GM18873 (cell line): ENCODE results near the gene TMEM225B.
"Not testable (repeated sequence)": the region's sequence is repeated elsewhere in the genome, so short reads cannot be mapped to it uniquely, and the experiment has no call there.

Experiments used
- ATAC-seq: cut with Tn5 transposase; IDR thresholded peaks from one replicate; pipeline ENCODE4 v1.9.1; 2021; ENCODE audit warnings: mild to moderate bottlenecking, moderate library complexity, moderate number of reproducible peaks; ENCODE audit not compliant: unreplicated experiment, low FRiP score

TMEM225B gene, protein sequence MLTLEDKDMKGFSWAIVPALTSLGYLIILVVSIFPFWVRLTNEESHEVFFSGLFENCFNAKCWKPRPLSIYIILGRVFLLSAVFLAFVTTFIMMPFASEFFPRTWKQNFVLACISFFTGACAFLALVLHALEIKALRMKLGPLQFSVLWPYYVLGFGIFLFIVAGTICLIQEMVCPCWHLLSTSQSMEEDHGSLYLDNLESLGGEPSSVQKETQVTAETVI

DNA sequence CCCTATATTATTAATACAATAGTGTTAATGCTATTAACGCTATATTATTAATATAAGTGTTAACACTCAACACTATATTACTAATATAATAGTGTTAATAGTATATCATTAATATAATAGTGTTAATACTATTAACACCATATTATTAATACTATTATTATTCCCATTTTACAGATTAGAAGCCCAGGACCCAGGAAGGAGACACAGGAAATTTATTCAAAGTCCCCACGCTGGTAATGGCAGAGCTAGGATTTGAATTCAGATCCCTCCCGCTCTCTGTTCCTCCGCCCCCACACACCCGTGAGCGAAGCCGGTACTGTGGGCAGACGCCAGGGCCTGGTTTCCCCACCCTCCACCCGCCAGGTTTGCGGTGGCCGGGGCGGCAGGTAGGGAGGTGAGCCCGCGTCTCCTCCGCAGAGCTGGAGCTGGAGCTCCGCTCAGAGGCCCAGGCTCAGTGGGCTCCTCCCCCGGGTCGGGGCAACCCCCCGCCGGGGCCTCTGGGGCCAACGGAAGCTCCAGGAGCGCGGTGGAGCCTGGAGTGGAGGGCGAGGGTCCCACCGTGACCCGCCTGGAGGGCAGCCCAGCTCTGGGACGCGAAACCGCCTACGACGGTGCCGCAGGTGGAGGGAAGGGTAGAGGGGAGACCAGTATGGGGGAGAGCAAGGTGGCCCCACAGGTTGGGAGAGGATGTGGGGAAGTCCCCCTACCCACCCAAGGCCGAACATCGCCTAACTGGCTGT is at the start of gene TMEM225B:
TSS of gene TMEM225B (plus strand) at position 506 of the 740 bp plus-strand sequence. CDS start 6,122 bp downstream, outside the sequence.
- no peak for ATAC-seq

DNA sequence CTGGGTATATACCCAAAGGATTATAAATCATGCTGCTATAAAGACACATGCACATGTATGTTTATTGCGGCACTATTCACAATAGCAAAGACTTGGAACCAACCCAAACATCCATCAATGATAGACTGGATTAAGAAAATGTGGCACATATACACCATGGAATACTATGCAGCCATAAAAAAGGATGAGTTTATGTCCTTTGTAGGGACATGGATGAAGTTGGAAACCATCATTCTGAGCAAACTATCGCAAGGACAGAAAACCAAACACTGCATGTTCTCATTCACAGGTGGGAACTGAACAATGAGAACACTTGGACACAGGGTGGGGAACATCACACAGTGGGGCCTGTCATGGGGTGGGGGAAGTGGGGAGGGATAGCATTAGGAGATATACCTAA is 48.5 kb upstream of the TMEM225B start:
- ATAC-seq, result not testable (repeated sequence)

DNA sequence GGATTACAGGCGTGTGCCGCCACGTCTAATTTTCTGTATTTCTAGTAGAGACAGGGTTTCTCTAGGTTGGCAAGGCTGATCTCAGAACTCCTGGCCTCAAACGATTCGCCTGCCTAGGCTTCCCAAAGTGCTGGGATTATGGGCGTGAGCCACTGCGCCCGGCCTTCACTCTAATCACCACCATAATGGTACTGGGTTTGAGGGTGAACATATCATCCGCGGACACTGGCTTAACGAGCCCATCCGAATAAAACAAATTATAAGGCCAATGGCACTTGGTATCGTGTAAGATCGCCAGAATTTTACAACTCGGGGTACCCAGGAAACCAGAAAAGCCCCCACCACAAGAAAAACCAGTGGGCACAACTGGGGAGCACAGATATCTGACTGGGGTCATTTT is 46.7 kb upstream of the TMEM225B start:
- no peak for ATAC-seq

DNA sequence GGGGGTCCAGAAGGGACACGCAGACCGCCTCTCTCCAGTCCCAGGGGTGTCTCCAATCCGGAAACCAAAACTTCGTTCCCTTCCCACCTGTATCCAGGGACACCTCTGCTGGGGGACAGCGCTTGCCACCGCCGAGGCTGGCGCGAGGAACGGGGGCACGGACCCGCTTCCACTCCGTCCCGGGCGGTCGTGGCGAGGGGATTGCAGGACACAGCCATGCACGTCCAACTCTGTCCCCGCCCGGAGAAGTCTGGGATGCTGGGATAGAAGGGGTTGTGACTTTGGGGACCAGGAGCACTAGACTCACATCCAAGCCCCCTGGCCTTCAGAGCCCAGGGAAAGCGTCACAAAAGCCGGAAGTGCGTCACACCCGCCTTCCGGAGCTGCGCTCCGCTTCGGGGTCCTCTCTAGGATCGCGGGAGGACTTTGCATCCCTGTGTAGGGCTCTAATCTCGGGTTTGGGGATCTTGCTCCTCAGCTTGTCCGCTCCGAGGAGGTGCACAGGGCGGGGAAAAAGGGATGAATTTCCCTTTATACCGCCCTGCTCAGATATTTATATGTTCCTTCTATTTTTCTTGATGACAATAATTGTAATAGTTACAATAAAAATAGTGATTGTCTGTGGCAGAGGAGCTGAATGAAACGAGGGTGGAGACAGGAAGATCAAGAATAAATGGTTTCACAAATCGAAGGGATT is 46.2 kb upstream of the TMEM225B start, which contains the start of gene FAM200A:
TSS of gene FAM200A (minus strand) at position 348 of the 697 bp plus-strand sequence. CDS start 3,707 bp downstream, outside the sequence.
- ATAC-seq, result peak; percentile 69

DNA sequence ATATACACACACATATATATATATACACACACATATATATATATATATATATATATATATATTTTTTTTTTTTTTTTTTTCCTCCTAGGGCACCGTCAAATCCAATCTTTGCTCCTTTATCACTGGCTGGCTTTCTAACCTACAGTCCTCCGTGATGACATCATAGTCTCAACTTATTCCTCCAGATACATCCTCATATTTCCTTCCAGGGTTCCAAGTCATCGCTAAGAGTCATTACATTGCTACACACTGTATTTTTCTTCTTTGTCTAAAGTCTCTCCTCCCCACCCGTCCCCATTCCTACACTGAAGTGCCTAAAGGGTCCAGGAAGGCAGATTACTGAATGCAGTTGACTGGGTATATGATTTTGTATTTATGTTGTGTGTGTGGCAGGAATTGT is 45.0 kb upstream of the TMEM225B start:
- ATAC-seq, result no peak

DNA sequence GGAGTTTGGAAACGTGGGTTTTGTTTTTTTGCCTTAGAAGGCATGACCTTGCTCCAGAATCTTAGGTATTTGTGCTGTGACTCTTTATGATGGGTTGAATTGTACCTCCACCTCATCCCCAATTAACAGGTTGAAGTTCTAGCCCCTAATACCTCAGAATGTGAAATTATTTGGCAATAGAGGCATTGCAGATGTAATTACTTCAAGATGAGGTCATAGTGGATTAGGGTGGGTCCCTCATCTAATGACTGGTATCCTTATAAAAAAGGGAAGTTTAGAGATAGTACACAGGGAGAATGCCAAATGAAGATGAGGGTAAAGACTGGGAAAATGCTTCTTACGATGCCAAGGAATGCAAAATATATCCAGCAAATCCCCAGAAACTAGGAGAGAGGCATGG is 43.1 kb upstream of the TMEM225B start:
- no peak for ATAC-seq

DNA sequence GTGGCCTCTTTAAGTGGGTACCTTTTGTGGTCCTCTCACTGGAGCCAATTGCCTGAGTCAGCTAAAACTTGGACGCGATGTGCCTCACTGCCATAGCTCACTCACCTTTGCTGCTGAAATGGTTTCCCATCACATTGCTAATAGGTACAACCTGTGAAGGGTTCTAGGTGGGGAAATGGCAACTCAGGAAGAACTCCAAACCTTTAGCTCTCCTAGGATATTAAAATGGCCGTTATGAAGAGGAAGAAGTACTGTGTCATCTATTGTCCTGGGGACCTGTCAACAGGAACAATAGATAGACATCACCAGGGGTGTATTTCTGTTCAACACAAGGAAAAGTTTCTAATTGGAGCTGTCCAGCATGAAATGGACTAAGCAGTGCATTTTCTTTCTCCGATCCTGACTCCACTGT is 40.9 kb upstream of the TMEM225B start:
- ATAC-seq, result no peak

DNA sequence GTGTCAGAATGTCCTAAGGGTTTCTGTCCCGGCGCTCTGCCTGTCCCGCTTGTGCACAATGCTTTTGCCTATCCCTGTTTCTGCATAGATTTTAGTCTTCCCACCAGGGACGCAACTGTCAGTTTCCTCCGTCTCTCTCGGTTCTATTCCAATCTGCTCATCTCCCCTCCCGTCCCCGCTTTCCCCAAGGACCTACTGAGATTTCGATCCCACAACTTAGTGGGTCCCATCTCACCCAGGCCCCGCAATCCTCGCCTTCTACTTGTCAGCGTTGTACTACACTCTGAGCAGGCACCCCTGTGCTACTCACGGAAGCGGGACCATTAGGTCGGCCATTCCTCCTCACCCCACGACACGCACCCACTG is 40.1 kb upstream of the TMEM225B start:
- ATAC-seq, result peak; percentile 31

DNA sequence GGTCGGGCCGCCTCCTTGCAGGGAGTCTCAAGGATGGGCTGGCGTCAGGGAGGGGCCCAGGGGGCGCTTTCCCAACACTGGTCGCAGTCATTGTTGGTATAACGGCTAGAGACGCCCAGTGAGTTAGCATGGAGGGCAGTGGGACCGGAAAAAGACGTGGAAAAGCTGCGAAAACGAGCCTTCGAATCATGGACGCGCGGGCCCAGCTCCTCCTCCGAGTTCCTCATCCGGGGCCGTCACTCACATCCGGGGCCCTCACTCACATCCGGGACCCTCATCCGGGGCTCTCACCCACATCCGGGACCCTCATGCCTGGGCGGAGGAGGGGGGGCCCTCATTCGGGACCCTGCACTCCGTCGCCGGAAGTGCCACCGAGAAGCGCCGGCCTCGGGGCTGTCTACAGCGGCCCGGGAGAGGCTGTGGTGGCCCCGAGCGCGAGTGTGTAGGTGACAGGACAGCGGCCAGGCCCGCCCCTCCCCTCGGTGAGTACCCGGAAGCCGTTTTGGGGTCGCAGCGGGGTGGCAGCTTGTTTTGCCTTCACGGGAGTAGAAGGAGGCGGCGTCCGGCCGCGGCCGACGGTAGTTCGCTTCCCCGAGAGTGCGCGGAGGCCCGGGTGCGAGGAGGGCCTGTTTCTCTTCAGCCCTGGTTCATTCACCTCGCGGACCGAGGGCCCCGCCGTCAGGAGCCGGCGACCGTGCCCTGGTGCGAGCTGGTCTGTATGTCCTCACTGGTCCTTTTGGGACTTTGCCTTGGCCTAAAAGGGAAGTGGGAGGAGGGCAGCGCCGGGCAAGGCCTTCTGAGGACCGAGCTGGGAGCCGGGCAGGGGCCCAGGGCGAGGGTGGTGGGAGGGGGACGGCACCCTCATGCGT is 39.5 kb upstream of the TMEM225B start, which contains the start of gene ZNF655:
TSS of gene ZNF655 (plus strand) at position 337 of the 869 bp plus-strand sequence. CDS start 1,918 bp downstream, outside the sequence.
- ATAC-seq, result peak; percentile 62

DNA sequence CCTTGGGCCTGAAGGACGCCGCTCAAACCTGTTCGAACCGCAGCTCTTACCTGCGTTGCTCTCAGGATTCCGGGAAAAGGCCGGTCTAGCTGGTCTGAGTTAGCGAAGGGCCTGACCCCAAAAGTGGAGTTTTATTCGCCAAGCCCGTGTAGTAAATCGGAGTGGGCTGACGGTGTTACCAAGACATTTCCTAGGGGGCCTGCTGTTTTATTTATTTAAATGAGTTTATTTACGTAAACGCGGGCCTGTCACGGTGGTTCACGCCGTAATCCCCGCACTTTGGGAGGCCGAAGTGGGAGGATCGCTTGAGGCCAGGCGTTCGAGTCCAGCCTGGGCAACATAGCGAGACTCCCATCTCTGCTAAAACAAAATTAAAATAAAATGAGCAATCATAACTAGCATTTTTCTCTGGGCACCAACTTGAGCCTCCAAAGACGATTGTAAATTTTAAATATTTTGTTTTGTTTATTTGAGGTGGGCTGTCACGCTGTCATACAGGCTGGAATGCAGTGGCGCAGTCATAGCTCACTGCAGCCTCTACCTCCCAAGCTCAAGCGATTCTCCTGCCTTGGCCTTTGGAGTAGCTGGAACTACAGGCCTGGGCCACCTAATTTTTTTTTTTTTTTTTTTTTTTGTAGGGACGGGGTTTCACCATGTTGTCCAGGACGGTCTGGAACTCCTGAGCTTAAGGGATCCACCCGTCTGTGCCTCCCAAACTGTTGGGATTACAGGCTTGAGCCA is 38.7 kb upstream of the TMEM225B start:
- ATAC-seq, result no peak

DNA sequence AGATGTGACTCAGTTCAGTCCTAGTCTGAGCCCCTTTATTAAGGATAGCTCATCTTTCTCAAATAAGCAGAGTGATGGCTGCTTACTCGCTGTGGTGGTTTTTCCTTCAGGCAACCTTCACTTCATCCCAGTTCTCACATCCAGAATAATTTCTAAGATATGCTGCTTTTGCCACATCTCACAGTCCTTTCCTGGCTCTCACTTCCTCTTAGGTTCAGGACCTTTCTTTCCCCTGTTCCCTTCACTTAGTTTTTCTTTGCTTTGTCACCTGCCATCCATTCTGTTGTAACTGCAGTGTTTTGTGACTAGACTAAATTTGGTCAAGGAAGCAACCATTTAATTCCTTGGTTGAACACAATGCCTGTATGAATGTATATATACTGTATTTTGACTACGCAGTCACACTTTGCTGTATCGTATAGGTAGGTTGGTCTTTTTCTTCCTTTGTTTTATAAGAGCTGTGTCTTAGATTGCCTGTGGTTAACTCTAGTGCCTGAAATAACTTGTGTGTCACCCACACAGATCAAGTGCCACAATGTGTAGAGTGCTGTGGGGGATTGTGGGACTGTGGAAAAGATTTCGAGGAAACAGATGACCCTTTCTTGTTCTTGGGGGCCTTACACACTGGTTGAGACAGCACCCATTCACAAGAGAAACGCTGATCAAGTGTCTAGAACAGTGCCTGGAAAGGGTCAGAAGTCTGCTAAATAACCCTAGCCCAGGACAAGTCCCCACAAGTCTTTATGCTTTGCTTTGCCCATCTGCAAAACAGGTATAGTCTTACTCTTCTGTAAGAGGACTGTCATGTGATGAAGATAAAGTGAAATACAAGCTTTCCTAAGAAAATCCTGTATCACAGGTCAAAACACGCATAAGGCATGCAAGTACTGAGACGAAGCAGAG is 37.0 kb upstream of the TMEM225B start:
- no peak for ATAC-seq

DNA sequence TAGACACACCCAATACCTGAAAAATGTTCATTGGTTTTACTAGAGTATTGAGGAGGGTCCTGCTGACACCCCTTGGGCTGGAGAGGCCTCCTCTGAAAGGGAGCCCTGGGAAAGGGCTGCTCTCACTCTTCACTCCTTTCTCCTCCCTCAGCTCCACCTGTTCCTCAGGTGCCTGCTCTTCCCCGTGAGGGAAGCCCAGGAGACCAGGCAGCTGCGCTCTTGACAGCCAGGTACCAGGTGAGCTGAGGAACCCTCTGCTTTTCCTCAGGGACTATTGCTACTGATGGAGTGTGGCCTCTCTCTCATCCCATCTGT is 36.4 kb upstream of the TMEM225B start:
- no peak for ATAC-seq

DNA sequence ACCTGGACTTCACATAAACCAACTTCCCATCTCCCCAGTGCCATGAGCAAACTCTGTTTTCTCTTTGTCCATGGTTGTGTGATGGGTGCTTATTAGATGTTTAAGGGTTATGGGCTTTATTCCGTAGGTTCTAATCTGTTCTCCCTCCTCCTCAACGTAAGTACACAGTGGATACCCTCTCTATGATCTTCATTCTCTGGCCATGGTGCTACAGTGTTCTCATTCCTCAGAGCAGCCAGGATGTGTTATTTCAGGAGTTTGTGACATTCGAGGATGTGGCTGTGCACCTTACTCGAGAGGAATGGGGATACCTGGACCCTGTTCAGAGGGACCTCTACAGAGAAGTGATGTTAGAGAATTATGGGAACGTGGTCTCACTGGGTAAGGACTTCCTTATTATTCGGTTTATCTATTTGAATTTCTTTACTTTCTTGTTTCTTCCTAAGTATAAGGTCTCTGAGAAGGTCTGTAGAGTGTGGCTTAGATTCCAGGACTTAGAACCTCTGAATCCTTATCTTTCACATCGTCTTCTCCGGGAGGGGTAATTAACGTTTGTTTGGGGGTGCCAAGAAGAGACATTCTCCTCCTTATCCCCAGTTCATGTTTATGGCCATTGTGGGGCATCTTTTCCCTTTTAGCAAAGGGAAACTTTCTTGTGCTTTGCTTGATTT is 35.8 kb upstream of the TMEM225B start:
- no peak for ATAC-seq

DNA sequence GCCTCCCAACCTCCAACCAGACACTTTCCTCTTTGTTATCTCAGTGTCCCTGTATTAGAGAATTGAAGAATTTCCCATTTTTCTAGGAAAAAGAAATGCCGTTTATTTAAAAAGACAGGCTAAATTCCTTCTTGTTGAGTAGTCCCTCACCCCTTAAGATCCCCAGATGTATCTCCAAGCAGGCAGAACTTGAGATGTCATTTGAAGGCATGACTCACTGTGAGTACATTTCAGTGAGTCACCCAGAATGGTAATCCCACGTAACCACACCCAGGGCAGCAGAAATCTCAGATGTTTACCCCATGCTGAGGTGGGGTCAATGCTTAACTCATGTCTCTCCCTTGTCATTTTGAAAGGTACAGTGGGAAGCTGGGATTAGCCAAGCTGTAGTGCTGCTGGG is 35.2 kb upstream of the TMEM225B start:
- no peak for ATAC-seq

DNA sequence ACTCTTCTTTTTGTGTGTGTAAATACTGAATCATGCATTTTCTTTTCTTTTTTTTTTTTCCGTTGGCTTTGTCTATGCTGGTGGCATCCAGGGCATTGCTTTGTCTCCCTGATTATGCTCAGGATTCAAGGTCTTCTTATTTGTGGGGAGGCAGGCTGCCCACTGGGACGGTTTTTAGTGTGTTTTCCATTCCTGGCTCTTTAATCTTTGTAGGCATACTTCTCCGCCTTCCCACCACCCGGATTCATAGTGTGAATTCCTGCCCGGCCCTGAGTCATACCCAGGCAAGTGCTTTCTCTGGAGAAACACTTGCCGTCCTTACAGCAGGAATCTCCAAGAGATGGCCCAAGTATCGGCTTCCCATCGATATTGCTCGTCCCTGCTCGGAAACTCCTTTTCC is 34.4 kb upstream of the TMEM225B start:
- ATAC-seq, result no peak

DNA sequence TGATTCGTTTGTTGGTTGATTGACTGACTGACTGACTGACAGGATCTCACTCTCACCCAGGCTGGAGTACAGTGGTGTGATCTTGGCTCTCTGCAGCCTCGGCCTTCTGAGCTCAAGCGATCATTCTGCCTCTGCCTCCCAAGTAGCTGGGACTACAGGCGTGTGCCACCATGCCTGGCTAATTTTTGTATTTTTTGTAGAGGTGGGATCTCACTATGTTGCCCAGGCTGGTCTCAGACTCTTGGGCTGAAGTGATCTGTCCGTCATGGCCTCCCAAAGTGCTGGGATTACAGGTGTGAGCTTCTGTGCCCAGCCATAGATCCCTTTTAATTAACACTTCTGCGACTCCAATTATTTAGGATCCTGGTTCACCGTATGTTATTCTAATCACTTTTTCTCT is 29.3 kb upstream of the TMEM225B start:
- ATAC-seq, result not testable (repeated sequence)

DNA sequence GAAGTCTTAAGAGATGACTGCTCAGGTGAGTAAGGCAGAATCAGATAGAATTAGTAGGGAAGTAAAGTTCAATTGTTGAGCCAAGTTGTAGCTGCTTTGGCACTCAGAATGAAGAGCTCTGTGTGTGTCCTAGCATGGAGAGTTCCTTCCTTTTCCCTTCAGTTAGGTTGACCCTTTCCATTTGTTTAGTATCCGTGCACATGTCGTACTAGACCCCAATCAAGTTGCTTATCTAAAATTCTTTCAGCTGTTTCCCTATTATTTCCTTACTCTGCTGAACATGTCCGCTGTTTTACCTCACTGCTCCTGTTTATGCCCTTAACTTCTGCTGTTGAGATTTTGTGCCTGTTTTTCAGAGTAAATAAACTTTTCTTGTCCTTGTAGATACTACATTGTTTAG is 26.3 kb upstream of the TMEM225B start:
- no peak for ATAC-seq

DNA sequence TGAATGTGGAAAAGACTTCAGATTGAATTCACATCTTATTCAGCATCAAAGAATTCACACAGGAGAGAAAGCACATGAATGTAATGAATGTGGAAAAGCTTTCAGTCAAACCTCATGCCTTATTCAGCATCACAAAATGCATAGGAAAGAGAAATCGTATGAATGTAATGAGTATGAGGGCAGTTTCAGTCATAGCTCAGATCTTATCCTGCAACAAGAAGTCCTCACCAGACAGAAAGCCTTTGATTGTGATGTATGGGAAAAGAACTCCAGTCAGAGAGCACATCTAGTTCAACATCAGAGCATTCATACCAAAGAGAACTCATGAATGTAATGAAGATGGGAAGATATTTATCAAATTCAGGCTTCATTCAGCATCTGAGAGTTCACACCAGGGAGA is 24.8 kb upstream of the TMEM225B start:
- no peak for ATAC-seq
